ENCODE measurements around the gene POP4. TPM values are rescaled to one million over a fixed set of nuclear protein-coding genes. Genes with fewer than 3 reads are reported as not detected.

The POP4 gene
- total and polyA plus RNA-seq, 2 of the 13 experiments (the other 11 are each of a cell fraction or from before 2014, with no cell fraction given): 32.2 to 84.0 TPM

DNA sequence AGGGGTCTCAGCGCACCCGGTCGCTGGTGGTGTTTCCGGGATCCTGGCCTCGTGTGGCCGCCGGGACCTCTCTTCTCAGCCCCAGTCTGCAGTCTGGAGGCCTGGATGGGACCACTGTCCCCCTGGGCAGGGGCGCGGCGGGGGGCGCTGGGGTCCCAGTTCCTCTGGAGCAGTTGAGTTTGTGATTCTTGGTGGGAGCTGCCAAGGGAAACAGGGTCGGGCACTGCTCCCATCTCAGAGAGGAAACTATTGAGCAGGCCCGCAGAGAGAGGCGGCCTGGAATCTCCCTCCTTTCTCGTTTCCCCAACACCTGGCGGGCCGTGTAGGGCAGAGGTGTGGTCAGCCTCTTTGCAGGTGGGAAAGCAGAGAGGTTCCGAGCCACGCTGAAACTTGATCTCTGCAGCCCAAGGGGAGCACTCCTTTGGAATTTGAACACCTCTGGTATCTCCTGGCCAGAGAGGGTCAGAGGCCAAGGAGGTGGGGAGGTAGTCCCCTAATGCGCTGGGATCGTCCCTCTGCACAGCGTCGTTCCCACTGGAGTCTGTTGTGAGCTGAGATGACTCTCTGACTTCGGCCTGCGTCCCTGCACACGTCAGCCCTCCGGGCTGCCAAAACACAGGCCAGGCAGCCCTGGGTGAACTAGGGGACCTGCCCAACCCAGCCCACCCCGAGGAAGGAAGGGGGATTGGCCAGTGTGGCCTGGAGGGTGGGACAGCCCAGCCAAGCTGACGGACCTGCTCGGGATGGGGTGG is 59.9 kb downstream of the POP4 start (continued):
- TF ChIP-seq ZNF879 (CRISPR knock-in tag; IDR thresholded peaks at IDR 0.05): no peak
- TF ChIP-seq, protein P1, sequence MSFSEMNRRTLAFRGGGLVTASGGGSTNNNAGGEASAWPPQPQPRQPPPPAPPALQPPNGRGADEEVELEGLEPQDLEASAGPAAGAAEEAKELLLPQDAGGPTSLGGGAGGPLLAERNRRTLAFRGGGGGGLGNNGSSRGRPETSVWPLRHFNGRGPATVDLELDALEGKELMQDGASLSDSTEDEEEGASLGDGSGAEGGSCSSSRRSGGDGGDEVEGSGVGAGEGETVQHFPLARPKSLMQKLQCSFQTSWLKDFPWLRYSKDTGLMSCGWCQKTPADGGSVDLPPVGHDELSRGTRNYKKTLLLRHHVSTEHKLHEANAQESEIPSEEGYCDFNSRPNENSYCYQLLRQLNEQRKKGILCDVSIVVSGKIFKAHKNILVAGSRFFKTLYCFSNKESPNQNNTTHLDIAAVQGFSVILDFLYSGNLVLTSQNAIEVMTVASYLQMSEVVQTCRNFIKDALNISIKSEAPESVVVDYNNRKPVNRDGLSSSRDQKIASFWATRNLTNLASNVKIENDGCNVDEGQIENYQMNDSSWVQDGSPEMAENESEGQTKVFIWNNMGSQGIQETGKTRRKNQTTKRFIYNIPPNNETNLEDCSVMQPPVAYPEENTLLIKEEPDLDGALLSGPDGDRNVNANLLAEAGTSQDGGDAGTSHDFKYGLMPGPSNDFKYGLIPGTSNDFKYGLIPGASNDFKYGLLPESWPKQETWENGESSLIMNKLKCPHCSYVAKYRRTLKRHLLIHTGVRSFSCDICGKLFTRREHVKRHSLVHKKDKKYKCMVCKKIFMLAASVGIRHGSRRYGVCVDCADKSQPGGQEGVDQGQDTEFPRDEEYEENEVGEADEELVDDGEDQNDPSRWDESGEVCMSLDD (CRISPR knock-in tag; IDR thresholded peaks at IDR 0.05; ENCODE audit: borderline replicate concordance): no peak
- TF ChIP-seq, protein P2, sequence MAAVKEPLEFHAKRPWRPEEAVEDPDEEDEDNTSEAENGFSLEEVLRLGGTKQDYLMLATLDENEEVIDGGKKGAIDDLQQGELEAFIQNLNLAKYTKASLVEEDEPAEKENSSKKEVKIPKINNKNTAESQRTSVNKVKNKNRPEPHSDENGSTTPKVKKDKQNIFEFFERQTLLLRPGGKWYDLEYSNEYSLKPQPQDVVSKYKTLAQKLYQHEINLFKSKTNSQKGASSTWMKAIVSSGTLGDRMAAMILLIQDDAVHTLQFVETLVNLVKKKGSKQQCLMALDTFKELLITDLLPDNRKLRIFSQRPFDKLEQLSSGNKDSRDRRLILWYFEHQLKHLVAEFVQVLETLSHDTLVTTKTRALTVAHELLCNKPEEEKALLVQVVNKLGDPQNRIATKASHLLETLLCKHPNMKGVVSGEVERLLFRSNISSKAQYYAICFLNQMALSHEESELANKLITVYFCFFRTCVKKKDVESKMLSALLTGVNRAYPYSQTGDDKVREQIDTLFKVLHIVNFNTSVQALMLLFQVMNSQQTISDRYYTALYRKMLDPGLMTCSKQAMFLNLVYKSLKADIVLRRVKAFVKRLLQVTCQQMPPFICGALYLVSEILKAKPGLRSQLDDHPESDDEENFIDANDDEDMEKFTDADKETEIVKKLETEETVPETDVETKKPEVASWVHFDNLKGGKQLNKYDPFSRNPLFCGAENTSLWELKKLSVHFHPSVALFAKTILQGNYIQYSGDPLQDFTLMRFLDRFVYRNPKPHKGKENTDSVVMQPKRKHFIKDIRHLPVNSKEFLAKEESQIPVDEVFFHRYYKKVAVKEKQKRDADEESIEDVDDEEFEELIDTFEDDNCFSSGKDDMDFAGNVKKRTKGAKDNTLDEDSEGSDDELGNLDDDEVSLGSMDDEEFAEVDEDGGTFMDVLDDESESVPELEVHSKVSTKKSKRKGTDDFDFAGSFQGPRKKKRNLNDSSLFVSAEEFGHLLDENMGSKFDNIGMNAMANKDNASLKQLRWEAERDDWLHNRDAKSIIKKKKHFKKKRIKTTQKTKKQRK (IDR thresholded peaks at IDR 0.05; ENCODE audit: low read length): no peak
- TF ChIP-seq, protein P3, sequence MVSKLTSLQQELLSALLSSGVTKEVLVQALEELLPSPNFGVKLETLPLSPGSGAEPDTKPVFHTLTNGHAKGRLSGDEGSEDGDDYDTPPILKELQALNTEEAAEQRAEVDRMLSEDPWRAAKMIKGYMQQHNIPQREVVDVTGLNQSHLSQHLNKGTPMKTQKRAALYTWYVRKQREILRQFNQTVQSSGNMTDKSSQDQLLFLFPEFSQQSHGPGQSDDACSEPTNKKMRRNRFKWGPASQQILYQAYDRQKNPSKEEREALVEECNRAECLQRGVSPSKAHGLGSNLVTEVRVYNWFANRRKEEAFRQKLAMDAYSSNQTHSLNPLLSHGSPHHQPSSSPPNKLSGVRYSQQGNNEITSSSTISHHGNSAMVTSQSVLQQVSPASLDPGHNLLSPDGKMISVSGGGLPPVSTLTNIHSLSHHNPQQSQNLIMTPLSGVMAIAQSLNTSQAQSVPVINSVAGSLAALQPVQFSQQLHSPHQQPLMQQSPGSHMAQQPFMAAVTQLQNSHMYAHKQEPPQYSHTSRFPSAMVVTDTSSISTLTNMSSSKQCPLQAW (CRISPR knock-in tag; IDR thresholded peaks at IDR 0.05): no peak; the same call in 1 of the 2 replicates
- TF ChIP-seq SNAI1 (CRISPR knock-in tag; IDR thresholded peaks at IDR 0.05; ENCODE audit: borderline replicate concordance): no peak
- no peak for TF ChIP-seq RARA (CRISPR knock-in tag; IDR thresholded peaks at IDR 0.05)
- TF ChIP-seq, protein P4, sequence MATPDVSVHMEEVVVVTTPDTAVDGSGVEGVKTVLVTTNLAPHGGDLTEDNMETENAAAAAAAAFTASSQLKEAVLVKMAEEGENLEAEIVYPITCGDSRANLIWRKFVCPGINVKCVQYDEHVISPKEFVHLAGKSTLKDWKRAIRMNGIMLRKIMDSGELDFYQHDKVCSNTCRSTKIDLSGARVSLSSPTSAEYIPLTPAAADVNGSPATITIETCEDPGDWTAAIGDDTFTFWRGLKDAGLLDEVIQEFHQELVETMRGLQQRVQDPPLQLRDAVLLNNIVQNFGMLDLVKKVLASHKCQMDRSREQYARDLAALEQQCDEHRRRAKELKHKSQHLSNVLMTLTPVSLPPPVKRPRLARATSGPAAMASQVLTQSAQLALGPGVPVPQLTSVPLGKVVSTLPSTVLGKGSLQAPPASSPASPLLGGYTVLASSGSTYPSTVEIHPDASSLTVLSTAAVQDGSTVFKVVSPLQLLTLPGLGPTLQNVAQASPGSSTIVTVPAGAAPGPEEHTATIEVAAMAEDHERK (CRISPR knock-in tag; IDR thresholded peaks at IDR 0.05; ENCODE audit: low read depth): no peak
- no peak for TF ChIP-seq THAP11 (CRISPR knock-in tag; IDR thresholded peaks at IDR 0.05)
- no peak for TF ChIP-seq GTF3A (CRISPR knock-in tag; conservative IDR thresholded peaks at IDR 0.05)
- TF ChIP-seq MXI1 (IDR thresholded peaks at IDR 0.05; ENCODE audit: borderline replicate concordance, low read depth, low read length): no peak
- TF ChIP-seq ZNF468 (CRISPR knock-in tag; IDR thresholded peaks at IDR 0.05): no peak
- peak; percentile 42 for TF ChIP-seq TEAD3 (CRISPR knock-in tag; optimal IDR thresholded peaks at IDR 0.05; ENCODE audit: borderline replicate concordance)
- no peak for TF ChIP-seq JUN (CRISPR knock-in tag; IDR thresholded peaks at IDR 0.05)
- no peak for TF ChIP-seq SOX6 (IDR thresholded peaks at IDR 0.05)
- TF ChIP-seq SOX6 (CRISPR knock-in tag; IDR thresholded peaks at IDR 0.05): no peak
- no peak; the same call in 1 of the 2 replicates for TF ChIP-seq KDM5B (CRISPR knock-in tag; IDR thresholded peaks at IDR 0.05; ENCODE audit: borderline replicate concordance)
- TF ChIP-seq, protein P5, sequence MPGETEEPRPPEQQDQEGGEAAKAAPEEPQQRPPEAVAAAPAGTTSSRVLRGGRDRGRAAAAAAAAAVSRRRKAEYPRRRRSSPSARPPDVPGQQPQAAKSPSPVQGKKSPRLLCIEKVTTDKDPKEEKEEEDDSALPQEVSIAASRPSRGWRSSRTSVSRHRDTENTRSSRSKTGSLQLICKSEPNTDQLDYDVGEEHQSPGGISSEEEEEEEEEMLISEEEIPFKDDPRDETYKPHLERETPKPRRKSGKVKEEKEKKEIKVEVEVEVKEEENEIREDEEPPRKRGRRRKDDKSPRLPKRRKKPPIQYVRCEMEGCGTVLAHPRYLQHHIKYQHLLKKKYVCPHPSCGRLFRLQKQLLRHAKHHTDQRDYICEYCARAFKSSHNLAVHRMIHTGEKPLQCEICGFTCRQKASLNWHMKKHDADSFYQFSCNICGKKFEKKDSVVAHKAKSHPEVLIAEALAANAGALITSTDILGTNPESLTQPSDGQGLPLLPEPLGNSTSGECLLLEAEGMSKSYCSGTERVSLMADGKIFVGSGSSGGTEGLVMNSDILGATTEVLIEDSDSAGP (CRISPR knock-in tag; IDR thresholded peaks at IDR 0.05; ENCODE audit: borderline replicate concordance): 0 out of 2 replicates have a peak, but pooled peaks have one; percentile 5
- peak; percentile 46; the same call in 1 of the 2 replicates for TF ChIP-seq HIVEP1 (CRISPR knock-in tag; IDR thresholded peaks at IDR 0.05)
